HEK293 (cell line): ENCODE data around the gene JMJD4.

Experiments used
- CTCF ChIP-seq: fragments of 450-650 bp; formaldehyde crosslinking; IDR thresholded peaks from 2 replicates; pipeline ENCODE4 v1.5.1; 2016; ENCODE audit warnings: missing biosample characterization, missing genetic modification characterization
- TRIM28 ChIP-seq: IDR thresholded peaks from 2 replicates; pipeline ENCODE4 v1.6.1; 2011; ENCODE audit warnings: low read length, control low read depth, borderline replicate concordance
- ZNF449 ChIP-seq: fragments of 450-650 bp; formaldehyde crosslinking; IDR thresholded peaks from 2 replicates; pipeline ENCODE4 v1.5.1; 2017; ENCODE audit warnings: missing biosample characterization, mild to moderate bottlenecking, missing genetic modification characterization, moderate library complexity

GRCh38 chr1:227731696-227732585 lies 3.2 kb downstream of the JMJD4 start:
- no peak for TF ChIP-seq TRIM28
- no peak for TF ChIP-seq CTCF (tag by site-specific recombination)
- TF ChIP-seq ZNF449, result no peak
